ENCODE results near the gene PALM3.
A peak's percentile ranks its signal among the peaks of the same experiment; 100 is the strongest.
"Not testable (repeated sequence)": the region's sequence is repeated elsewhere in the genome, so short reads cannot be mapped to it uniquely, and the experiment has no call there.

PALM3 gene

DNA sequence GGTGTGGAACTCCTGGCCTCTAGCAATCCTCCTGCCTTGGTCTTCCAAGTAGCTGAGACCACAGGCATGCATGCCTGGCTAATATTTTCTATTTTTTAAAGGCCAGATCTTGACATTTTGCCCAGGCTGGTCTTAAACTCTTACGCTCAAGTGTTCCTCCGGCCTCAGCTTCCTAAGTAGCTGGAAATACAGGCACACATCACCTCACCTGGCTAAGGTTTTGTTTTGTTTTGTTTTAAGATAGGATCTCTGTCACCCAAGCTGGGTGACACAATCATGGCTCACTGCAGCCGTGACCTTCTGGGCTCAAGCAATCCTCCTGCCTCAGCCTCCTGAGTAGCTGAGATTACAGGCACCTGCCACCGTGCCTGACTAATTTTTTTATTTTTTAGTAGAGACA lies 39.4 kb downstream of the PALM3 start:
- TF ChIP-seq, protein P1, sequence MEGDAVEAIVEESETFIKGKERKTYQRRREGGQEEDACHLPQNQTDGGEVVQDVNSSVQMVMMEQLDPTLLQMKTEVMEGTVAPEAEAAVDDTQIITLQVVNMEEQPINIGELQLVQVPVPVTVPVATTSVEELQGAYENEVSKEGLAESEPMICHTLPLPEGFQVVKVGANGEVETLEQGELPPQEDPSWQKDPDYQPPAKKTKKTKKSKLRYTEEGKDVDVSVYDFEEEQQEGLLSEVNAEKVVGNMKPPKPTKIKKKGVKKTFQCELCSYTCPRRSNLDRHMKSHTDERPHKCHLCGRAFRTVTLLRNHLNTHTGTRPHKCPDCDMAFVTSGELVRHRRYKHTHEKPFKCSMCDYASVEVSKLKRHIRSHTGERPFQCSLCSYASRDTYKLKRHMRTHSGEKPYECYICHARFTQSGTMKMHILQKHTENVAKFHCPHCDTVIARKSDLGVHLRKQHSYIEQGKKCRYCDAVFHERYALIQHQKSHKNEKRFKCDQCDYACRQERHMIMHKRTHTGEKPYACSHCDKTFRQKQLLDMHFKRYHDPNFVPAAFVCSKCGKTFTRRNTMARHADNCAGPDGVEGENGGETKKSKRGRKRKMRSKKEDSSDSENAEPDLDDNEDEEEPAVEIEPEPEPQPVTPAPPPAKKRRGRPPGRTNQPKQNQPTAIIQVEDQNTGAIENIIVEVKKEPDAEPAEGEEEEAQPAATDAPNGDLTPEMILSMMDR (IDR thresholded peaks at IDR 0.05; ENCODE audit: extremely low read depth, missing control alignments): no peak
- DNase-seq (ENCODE audit: low spot score): no peak

DNA sequence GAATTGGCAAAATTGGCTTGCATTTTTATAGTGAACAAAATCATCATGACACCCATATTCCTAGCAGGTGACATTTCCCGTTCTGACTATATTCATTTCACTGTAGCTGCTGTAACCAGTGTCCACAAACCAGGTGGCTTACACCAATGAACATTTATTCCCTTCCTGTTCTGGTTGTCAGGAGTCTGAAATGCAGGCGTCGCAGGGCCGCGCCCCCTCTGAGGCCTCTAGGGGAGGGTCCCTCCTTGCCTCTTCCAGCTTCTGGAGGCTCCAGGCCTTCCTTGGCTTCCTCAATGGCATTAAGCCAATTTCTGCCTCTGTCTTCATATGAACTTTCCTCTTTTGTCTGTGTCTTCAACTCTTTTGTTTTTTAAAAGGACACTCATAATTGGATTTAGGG lies 40.4 kb downstream of the PALM3 start:
- DNase-seq (ENCODE audit: low spot score): no peak
- TF ChIP-seq, protein P1 (IDR thresholded peaks at IDR 0.05; ENCODE audit: extremely low read depth, missing control alignments): no peak

DNA sequence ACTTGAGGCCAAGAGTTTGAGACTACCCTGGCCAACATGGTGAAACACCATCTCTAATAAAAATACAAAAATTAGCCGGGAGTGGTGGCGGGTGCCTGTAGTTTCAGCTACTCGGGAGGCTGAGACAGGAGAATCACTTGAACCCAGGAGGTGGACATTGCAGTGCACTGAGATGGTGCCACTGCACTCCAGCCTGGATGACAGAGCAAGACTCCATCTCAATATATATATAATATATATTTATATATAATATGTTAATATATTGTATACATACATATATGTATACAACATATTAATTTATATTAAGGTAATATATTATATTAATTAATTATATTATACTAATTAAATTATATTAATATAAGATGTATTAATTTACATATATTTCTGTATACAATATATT lies 42.1 kb downstream of the PALM3 start:
- not testable (repeated sequence) for DNase-seq (ENCODE audit: low spot score)

- TF ChIP-seq, protein P1 (IDR thresholded peaks at IDR 0.05; ENCODE audit: extremely low read depth, missing control alignments): no peak
- DNase-seq (ENCODE audit: low spot score): peak; percentile 12
These were observed 42.8 kb downstream of the PALM3 start for GRCh38 chr19:14019100-14019499.

- TF ChIP-seq, protein P1 (IDR thresholded peaks at IDR 0.05; ENCODE audit: extremely low read depth, missing control alignments): no peak
- DNase-seq (ENCODE audit: low spot score): peak; percentile 75
These were observed 46.3 kb downstream of the PALM3 start for GRCh38 chr19:14015524-14016035.

DNA sequence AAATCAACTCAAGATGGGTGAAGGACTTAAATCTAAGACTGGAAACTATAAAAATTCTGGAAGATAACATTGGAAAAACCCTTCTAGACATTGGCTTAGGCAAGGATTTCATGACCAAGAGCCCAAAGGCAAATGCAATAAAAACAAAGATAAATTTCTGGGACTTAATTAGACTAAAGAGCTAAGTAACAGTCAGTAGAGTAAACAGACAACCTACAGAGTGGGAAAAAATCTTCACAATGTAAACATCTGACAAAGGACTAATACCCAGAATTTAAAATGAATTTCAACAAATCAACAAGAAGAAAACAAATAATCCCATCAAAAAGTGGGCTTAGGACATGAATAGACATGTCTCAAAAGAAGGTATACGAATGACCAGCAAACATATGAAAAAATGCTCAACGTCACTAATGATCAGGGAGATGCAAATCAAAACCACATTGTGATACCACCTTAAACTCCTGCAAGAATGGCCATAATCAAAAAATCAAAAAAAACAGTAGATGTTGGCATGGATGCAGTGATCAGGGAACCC lies 49.4 kb downstream of the PALM3 start:
- DNase-seq (ENCODE audit: low spot score): no peak
- TF ChIP-seq, protein P1 (IDR thresholded peaks at IDR 0.05; ENCODE audit: extremely low read depth, missing control alignments): no peak

GRCh38 chr19:14006766-14007562 lies 54.9 kb downstream of the PALM3 start:
- TF ChIP-seq, protein P1 (IDR thresholded peaks at IDR 0.05; ENCODE audit: extremely low read depth, missing control alignments): no peak
- DNase-seq (ENCODE audit: low spot score): no peak
